ENCODE data around the gene OSM. TPM values are rescaled to one million over a fixed set of nuclear protein-coding genes. Genes with fewer than 3 reads are reported as not detected.

The OSM gene
- total RNA-seq, 1 experiment from 2014 or later: not detected

GRCh38 chr22:30292069-30292970, 25.7 kb upstream of the OSM start:
- CTCF ChIA-PET: no interaction called here

More at GRCh38 chr22:30292069-30292970, 25.7 kb upstream of the OSM start:
- TF ChIP-seq SIN3A (IDR thresholded peaks at IDR 0.05; ENCODE audit: borderline replicate concordance, insufficient read depth, low read depth, low read length): no peak
- no peak for TF ChIP-seq TCF7L2 (IDR thresholded peaks at IDR 0.05; ENCODE audit: low read depth, low read length)
- TF ChIP-seq, protein P1, sequence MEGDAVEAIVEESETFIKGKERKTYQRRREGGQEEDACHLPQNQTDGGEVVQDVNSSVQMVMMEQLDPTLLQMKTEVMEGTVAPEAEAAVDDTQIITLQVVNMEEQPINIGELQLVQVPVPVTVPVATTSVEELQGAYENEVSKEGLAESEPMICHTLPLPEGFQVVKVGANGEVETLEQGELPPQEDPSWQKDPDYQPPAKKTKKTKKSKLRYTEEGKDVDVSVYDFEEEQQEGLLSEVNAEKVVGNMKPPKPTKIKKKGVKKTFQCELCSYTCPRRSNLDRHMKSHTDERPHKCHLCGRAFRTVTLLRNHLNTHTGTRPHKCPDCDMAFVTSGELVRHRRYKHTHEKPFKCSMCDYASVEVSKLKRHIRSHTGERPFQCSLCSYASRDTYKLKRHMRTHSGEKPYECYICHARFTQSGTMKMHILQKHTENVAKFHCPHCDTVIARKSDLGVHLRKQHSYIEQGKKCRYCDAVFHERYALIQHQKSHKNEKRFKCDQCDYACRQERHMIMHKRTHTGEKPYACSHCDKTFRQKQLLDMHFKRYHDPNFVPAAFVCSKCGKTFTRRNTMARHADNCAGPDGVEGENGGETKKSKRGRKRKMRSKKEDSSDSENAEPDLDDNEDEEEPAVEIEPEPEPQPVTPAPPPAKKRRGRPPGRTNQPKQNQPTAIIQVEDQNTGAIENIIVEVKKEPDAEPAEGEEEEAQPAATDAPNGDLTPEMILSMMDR (IDR thresholded peaks at IDR 0.05): no peak
- no peak for TF ChIP-seq POLR2AphosphoS5 (IDR thresholded peaks at IDR 0.05; ENCODE audit: low read depth, low read length)
- TF ChIP-seq REST (IDR thresholded peaks at IDR 0.05; ENCODE audit: insufficient read depth in 1 of 2, low read depth in 2 of 2, low read length in 1 of 2): no peak
- H3K4me1 ChIP-seq (ENCODE audit: control insufficient read depth, insufficient read depth, low read length): peaks cover 19% of the 10 kb centered on the region
- DNase-seq (ENCODE audit: low read depth, low spot score) (no peak), ATAC-seq (no peak)
- no TSS peak for BruUV-seq (replicated peaks)
- intact Hi-C loops (cut with micrococcal nuclease; ENCODE audit: unreplicated experiment): no loop called here
- no peaks in the 10 kb centered on the region; the same call in 1 of the 2 replicates for H3K36me3 ChIP-seq (ENCODE audit: control insufficient read depth, insufficient read depth, low read length)
- H3K27me3 ChIP-seq (ENCODE audit: control insufficient read depth, insufficient read depth, low read length): no peaks in the 10 kb centered on the region
- POLR2A ChIA-PET: no interaction called here
- in situ Hi-C loops (cut with HindIII; ENCODE audit: low pct_unique_long_range_greater_than_20kb, low sequenced_read_pairs): no loop called here
- H3K27ac ChIP-seq (ENCODE audit: low read length): no peak overlapping the region
- no peaks in the 10 kb centered on the region for H3K9me3 ChIP-seq (ENCODE audit: control insufficient read depth, insufficient read depth, low read depth, low read length)
- no peak overlapping the region for H3K4me3 ChIP-seq (ENCODE audit: low read depth in 2 of 2, low read length in 2 of 2)
